Measurements from ENCODE around the gene NEK7.

Gene NEK7

DNA sequence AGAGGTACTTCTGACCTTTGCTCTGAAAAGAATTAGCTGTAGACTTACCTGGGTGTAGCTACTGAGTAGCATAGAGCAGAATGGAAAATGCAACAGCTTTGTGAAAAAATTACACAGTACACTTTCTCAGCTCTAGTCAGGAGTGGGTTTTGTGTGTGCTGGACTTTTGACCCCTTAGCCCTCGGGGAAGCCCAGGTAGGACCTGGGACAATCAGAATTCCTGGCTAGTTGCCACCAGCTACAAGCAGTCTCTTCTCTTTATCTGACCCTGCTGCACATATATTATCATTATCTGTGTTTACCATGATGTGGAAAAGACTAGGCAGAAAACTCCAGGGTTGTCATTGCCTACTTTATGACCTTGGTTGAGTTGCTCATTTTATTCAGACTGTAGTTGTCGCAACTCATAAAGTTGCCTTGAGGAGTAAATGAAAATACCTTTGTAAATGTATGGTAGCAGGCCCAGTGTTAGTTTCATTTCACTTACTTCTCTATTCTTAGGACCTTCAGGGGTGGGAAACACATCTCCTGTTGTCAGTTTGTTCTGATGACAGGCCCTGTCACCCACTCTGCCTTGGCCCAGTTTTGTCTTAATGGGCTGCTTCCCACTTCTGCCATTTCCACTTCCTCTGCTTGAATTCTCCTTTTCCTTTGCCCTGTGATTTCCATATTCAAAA lies 5.4 kb downstream of the NEK7 start:
- POLR2A ChIA-PET = no interaction called here

DNA sequence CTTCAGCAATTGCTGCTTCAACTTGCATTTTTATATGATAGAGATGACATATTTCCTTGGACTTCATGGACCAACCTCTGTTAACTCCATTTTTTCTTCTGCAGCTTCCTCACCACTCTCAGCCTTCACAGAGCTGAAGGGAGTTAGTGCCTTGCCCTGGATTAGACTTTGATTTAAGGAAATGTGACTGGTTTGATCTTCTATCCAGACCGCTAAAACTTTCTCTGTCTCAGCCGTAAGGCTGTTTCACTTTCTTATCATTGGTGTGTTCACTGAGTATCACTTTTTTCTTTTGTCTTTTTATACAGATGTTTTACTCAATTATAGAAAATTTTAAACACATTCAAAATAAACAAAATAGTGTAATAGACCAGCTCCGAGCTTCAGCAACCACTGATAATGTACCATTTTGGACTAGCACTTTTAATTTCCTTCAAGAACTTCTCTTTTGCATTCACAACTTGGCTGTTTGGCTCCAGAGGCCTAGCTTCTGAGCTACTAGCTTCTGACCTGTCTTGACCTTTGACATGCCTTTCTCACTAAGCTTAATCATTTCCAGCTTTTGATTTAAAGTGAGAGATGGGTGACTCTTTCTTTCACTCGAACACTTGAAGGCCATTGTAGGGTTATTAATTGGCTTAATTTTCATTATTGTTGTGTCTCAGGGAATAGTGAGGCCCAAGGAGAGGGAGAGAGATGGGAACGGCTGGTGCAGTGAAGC lies 9.3 kb downstream of the NEK7 start:
- TF ChIP-seq FOXM1 (IDR thresholded peaks at IDR 0.05; ENCODE audit: borderline replicate concordance) = no peak
- TF ChIP-seq ZNF384 (IDR thresholded peaks at IDR 0.05) = no peak
- TF ChIP-seq ELF4 (IDR thresholded peaks at IDR 0.05) = no peak
- no peak for TF ChIP-seq L3MBTL2 (conservative IDR thresholded peaks at IDR 0.05)
- no peak for TF ChIP-seq HDGF (IDR thresholded peaks at IDR 0.05; ENCODE audit: borderline replicate concordance)
- TF ChIP-seq FOXA1 (IDR thresholded peaks at IDR 0.05) = no peak
- no peak for TF ChIP-seq TARDBP (IDR thresholded peaks at IDR 0.05)
- TF ChIP-seq CTBP1 (IDR thresholded peaks at IDR 0.05; ENCODE audit: borderline replicate concordance) = no peak
- no peak for DNase-seq (ENCODE audit: extremely low spot score)
- CTCF ChIA-PET = no interaction called here
- POLR2A ChIA-PET = no interaction called here

More for the DNA sequence above, 5.4 kb downstream of the NEK7 start:
- DNase-seq (ENCODE audit: extremely low spot score) = no peak
- CTCF ChIA-PET = no interaction called here
- TF ChIP-seq LEF1 (IDR thresholded peaks at IDR 0.05; ENCODE audit: borderline replicate concordance) = no peak
- TF ChIP-seq BHLHE40 (IDR thresholded peaks at IDR 0.05; ENCODE audit: borderline replicate concordance) = no peak
- TF ChIP-seq, protein P1, sequence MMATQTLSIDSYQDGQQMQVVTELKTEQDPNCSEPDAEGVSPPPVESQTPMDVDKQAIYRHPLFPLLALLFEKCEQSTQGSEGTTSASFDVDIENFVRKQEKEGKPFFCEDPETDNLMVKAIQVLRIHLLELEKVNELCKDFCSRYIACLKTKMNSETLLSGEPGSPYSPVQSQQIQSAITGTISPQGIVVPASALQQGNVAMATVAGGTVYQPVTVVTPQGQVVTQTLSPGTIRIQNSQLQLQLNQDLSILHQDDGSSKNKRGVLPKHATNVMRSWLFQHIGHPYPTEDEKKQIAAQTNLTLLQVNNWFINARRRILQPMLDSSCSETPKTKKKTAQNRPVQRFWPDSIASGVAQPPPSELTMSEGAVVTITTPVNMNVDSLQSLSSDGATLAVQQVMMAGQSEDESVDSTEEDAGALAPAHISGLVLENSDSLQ (IDR thresholded peaks at IDR 0.05) = no peak
- TF ChIP-seq ZNF384 (IDR thresholded peaks at IDR 0.05) = no peak
- TF ChIP-seq SUZ12 (IDR thresholded peaks at IDR 0.05) = no peak
- no peak for TF ChIP-seq SP1 (IDR thresholded peaks at IDR 0.05)
- no peak for TF ChIP-seq ELF4 (IDR thresholded peaks at IDR 0.05)
- no peak for TF ChIP-seq FOXA1 (IDR thresholded peaks at IDR 0.05)
- TF ChIP-seq NFRKB (IDR thresholded peaks at IDR 0.05) = no peak
- TF ChIP-seq HDGF (IDR thresholded peaks at IDR 0.05; ENCODE audit: borderline replicate concordance) = no peak
- TF ChIP-seq TARDBP (IDR thresholded peaks at IDR 0.05) = no peak
- TF ChIP-seq FOXM1 (IDR thresholded peaks at IDR 0.05; ENCODE audit: borderline replicate concordance) = no peak
- TF ChIP-seq ARNT (IDR thresholded peaks at IDR 0.05) = no peak
- TF ChIP-seq CTBP1 (IDR thresholded peaks at IDR 0.05; ENCODE audit: borderline replicate concordance) = no peak
- no peak for TF ChIP-seq FOXK2 (IDR thresholded peaks at IDR 0.05)
- TF ChIP-seq L3MBTL2 (conservative IDR thresholded peaks at IDR 0.05) = no peak

DNA sequence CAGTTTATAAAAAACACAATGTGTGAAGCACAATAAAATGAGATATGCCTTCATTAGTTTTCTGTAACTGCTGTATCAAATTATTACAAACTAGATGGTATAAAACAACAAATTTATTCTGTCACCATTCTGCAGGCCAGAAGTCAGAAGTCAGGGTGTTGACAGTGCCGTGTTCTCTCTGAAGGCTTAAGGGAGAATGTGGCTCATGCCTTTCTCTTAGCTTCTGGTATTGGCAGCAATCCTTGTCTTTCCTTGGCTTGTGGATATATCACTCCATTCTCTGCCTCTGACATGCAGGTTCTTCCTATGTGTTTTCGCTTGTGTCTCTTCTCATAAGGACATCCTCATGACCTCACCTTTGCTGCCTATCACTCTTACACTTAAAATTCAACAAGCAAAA lies 10.1 kb downstream of the NEK7 start:
- TF ChIP-seq FOXM1 (IDR thresholded peaks at IDR 0.05; ENCODE audit: borderline replicate concordance) (no peak), TARDBP (IDR thresholded peaks at IDR 0.05) (no peak), FOXK2 (IDR thresholded peaks at IDR 0.05) (no peak), ARNT (IDR thresholded peaks at IDR 0.05) (no peak), ELF4 (IDR thresholded peaks at IDR 0.05) (no peak), HDGF (IDR thresholded peaks at IDR 0.05; ENCODE audit: borderline replicate concordance) (no peak), ZNF384 (IDR thresholded peaks at IDR 0.05) (no peak), NFRKB (IDR thresholded peaks at IDR 0.05) (no peak), SUZ12 (IDR thresholded peaks at IDR 0.05) (no peak), BHLHE40 (IDR thresholded peaks at IDR 0.05; ENCODE audit: borderline replicate concordance) (no peak), SP1 (IDR thresholded peaks at IDR 0.05) (no peak), L3MBTL2 (conservative IDR thresholded peaks at IDR 0.05) (no peak), LEF1 (IDR thresholded peaks at IDR 0.05; ENCODE audit: borderline replicate concordance) (no peak), CTBP1 (IDR thresholded peaks at IDR 0.05; ENCODE audit: borderline replicate concordance) (no peak), FOXA1 (IDR thresholded peaks at IDR 0.05) (no peak)
- TF ChIP-seq, protein P1 (IDR thresholded peaks at IDR 0.05) = no peak
- ChIA-PET POLR2A (no interaction called here), CTCF (no interaction called here)
- no peak for DNase-seq (ENCODE audit: extremely low spot score)

DNA sequence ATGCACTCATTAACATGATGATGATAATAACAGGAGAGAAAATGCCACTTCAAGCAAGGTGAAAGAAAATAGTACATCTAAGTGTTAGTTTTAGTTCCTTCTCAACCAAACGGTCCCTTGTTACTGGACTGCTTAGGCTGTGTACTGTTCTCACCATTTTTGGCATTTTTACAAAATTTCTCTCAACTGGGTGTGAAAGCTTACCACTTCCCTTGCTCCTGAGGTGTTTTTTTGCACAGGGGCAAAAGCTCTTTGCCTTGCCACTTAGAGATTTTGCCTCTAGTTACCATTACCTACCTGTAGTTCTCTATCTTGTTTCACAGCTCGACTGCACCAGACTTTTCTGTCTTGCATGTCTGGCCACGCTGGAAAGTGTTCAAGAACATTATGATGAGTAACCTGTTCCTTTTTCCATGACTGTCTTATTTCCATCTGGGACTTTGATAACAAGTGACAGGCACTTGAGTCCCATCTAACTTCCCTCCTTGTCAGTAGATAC lies 10.7 kb downstream of the NEK7 start:
- ChIA-PET CTCF (no interaction called here), POLR2A (interaction anchor here (1.5 kb wide), 1 partner anchor 11 kb away, joined by 3 read pairs; the partner anchor contains the start of gene NEK7)
- TF ChIP-seq FOXK2 (IDR thresholded peaks at IDR 0.05) (no peak), SP1 (IDR thresholded peaks at IDR 0.05) (no peak), BHLHE40 (IDR thresholded peaks at IDR 0.05; ENCODE audit: borderline replicate concordance) (no peak), TARDBP (IDR thresholded peaks at IDR 0.05) (no peak), CTBP1 (IDR thresholded peaks at IDR 0.05; ENCODE audit: borderline replicate concordance) (no peak), NFRKB (IDR thresholded peaks at IDR 0.05) (no peak), ELF4 (IDR thresholded peaks at IDR 0.05) (no peak), SUZ12 (IDR thresholded peaks at IDR 0.05) (no peak), HDGF (IDR thresholded peaks at IDR 0.05; ENCODE audit: borderline replicate concordance) (no peak), FOXM1 (IDR thresholded peaks at IDR 0.05; ENCODE audit: borderline replicate concordance) (no peak), LEF1 (IDR thresholded peaks at IDR 0.05; ENCODE audit: borderline replicate concordance) (no peak), ARNT (IDR thresholded peaks at IDR 0.05) (no peak), ZNF384 (IDR thresholded peaks at IDR 0.05) (no peak), FOXA1 (IDR thresholded peaks at IDR 0.05) (no peak)
- TF ChIP-seq, protein P1 (IDR thresholded peaks at IDR 0.05) = no peak
- no peak for DNase-seq (ENCODE audit: extremely low spot score)

DNA sequence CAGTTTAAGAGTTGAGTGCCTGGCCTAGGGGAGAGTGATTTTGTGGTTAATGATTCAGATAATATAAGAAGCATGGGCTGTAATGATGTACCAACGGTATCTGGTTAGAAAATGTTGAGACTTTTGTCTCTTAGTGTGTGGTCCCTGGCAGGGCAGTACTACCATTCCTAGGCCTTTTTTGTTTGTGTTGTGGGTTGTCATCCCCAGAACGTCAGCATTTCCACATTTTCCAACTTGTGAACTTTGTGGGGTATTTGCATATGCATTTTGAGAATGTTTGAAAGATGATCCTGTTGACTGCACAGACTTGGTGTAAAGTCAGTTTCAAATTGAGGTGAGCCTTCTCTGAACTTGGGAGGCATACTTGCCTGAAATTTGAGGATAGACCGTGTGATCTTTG lies 11.4 kb downstream of the NEK7 start:
- POLR2A ChIA-PET = interaction anchor here (1.5 kb wide), 2 partner anchors 10 to 12 kb away, joined by 3 read pairs; partner anchors contain the start of gene NEK7
- DNase-seq (ENCODE audit: extremely low spot score) = no peak

More for the DNA sequence above, 11.4 kb downstream of the NEK7 start:
- CTCF ChIA-PET = no interaction called here
- TF ChIP-seq, protein P1 (IDR thresholded peaks at IDR 0.05) = no peak
- TF ChIP-seq TARDBP (IDR thresholded peaks at IDR 0.05) (no peak), ARNT (IDR thresholded peaks at IDR 0.05) (no peak), ZNF384 (IDR thresholded peaks at IDR 0.05) (no peak), L3MBTL2 (conservative IDR thresholded peaks at IDR 0.05) (no peak), HDGF (IDR thresholded peaks at IDR 0.05; ENCODE audit: borderline replicate concordance) (no peak), BHLHE40 (IDR thresholded peaks at IDR 0.05; ENCODE audit: borderline replicate concordance) (no peak), CTBP1 (IDR thresholded peaks at IDR 0.05; ENCODE audit: borderline replicate concordance) (no peak), SUZ12 (IDR thresholded peaks at IDR 0.05) (no peak), FOXK2 (IDR thresholded peaks at IDR 0.05) (no peak), FOXA1 (IDR thresholded peaks at IDR 0.05) (no peak), LEF1 (IDR thresholded peaks at IDR 0.05; ENCODE audit: borderline replicate concordance) (no peak), SP1 (IDR thresholded peaks at IDR 0.05) (no peak), NFRKB (IDR thresholded peaks at IDR 0.05) (no peak), FOXM1 (IDR thresholded peaks at IDR 0.05; ENCODE audit: borderline replicate concordance) (no peak), ELF4 (IDR thresholded peaks at IDR 0.05) (no peak)
